Medulla oblongata (tissue), 1 donor: ENCODE measurements around the gene CTCF.

ENCODE experiments used
- DNase-seq: peaks from one replicate; pipeline ENCODE4 v3.0.0-alpha.2; 2015; ENCODE audit errors: extremely low spot score

The CTCF gene

GRCh38 chr16:67664871-67665270 is 102.5 kb downstream of the CTCF start:
- no peak for DNase-seq

DNA sequence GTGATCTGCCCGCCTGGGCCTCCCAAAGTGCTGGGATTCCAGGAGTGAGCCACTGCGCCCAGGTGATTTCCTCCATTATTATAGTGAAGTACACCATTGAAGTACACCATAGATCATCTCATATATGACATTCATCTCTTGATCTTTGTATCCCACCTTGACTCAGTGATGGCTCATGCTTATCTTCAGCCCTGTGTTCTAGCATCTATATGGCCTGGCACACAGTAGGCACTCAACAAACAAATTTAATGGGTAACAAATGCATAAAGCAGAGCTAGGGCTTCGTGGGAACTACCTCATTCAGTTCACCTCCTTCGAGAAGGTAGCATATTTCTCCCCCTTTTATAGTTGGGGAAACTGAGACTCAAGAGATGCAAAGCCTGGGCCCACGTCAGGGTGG is 103.3 kb downstream of the CTCF start:
- DNase-seq: no peak

- DNase-seq: no peak
These were observed 103.8 kb downstream of the CTCF start for GRCh38 chr16:67666032-67666551.

GRCh38 chr16:67666559-67667452 is 104.5 kb downstream of the CTCF start, which contains the start of the genes C16orf86 and ENKD1:
TSS of gene C16orf86 (plus strand) at chr16:67666814. CDS start at chr16:67666971, 157 bp downstream.
TSS of gene ENKD1 (minus strand) at chr16:67666750. CDS start at chr16:67666442, 308 bp downstream.
- peak; percentile 91 for DNase-seq

GRCh38 chr16:67667453-67667816 is 105.1 kb downstream of the CTCF start:
- DNase-seq: no peak

- DNase-seq: peak; percentile 94
These were observed 105.6 kb downstream of the CTCF start for GRCh38 chr16:67667817-67668494.

- DNase-seq: no peak
These were observed 106.3 kb downstream of the CTCF start for GRCh38 chr16:67668495-67669157.

DNA sequence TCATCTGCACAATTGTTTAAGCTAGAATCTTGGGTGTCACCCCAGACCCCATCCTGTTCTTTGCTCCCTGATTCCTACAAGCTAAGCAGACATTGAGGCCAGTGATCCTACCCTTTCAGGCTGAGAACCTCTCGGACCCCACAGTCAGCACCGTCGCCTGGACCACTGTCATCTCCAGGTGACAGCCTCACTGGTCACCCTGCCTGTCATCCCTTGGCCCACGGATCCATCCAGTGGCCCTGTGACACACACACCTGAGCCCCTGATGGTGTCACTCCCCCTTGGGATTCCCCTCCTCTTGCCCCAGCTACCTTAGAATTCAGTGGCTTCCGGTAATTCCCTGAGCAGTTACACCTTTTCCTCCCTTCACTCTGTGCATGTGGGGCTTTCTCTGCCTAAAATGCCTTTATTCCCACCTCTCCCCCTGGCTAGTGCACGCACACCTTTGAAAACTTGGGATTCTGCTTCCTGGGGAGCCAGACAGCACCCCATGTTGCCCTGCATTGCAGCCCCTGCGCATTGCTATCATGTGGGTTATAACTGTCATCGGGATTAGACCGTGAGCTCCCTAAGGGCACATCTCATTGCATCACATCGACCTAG is 107.3 kb downstream of the CTCF start:
- no peak for DNase-seq

DNA sequence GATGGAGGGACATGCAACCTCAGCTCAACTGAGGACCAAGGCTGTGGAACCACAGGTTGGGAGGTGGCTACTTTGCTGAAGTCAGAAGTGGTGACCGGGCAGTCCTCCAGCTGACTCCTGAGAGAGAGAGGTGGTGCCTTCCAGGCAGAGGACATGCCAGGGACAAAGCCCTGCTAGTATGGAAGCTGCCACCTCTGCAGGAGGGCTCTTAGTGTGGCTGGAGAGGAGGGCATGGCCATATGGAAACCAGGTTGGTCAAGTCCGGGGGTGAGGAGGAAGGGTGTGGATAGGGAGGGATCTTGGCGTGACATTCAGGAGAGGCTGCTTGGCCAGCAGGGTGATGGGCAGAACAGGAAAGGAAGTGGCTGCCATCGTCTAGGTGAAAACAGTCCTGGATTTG is 110.0 kb downstream of the CTCF start:
- DNase-seq: no peak

DNA sequence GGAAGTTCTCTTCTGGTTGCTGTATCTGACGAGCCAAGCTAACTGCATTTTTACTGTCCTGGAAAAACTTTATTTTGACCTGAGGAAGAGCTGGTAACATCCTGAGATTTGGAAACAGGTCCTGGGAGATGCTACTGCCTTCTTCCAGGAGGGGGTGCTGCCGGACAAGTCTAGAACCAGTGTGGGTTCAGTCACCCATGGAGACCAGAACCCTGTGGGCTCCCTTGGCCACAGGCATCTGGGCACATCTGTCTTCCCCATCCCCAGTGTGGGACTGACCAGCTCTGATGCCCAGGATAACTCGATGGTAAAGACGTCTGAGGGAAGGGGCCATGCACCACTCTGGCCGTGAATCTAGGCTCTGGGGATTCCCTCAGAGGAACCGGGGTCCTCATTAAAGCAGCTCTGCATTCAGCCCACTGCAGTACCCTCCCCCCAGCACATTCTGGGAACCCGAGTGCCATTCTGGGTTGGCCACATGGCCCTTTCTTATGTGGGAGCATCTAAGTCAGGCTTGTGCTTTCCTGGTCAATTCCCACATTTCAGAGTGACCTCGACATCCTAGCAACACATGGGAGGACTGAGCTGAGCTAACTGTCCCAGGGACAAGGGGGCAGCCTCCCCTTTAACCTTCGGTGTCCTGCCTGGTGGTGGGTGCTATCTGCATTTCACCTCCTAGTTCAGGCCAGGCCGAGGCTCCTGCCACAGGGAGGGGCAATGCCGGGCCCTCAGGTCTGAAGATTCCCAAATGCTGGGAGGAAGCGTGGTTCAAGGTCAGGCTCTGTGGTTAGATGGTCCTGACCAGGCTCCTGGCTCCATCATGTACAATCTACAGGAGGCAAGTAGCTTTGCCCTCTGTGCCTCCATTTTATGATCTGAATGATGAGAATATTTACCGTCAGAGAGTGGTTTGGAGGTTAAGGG is 110.7 kb downstream of the CTCF start:
- peak; percentile 75 for DNase-seq

GRCh38 chr16:67673712-67674580 is 111.6 kb downstream of the CTCF start:
- peak; percentile 81 for DNase-seq

DNA sequence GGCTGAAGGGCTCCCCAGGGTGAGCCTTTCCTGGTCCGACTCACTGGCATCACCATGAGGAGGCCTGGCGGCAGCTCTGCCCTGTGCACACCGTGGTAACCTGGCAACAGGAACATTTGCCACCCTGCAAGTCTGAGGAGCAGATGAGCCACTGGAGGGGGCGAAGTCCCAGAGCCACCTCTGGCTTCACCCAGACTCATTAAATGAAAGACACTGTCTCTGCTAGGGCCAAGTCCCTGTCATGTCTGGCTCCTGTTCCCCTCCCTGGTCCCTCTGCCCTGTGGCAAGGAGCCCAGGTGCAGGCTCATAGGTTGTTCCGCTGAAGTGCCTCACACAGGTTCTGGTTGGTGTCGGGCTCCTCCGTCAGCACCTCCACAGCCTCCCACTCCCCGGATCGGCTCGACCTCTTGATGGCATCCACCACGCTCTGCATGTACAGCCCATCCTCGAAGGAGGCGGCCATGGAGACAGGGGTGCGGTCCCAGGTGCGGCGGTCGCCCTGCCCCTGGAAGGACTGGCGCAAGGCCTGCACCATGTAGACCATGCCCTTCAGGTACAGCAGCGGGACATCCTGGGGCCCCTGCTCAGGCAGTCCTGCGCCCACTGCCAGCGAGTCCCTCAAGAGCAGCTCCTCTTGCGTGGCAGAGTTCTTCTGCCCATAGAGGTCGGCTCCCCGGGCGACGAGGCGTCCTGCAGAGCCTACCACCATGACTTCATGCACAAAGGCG is 112.7 kb downstream of the CTCF start:
- DNase-seq: no peak

- no peak for DNase-seq
These were observed 113.2 kb downstream of the CTCF start for GRCh38 chr16:67675579-67675935.

DNA sequence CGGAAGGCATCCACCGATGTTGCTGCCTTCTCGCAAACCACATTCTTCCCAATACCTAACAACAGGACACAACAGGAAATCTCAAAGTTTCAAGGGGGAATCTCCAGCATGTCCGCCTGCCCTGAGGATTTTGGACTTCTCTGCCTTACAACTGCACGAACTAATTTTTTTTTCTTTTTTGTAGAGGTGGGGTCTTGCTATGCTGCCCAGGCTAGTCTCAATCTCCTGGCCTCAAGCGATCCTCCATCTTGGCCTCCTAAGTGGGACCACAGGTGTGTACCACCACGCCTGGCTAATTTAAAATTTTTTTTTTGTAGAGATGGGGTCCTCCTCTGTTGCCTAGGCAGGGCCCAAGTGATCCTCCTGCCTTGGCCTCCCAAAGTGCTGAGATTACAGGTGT is 113.7 kb downstream of the CTCF start:
- DNase-seq: no peak

- no peak for DNase-seq
These were observed 114.2 kb downstream of the CTCF start for GRCh38 chr16:67676516-67676915.

- DNase-seq: no peak
These were observed 114.6 kb downstream of the CTCF start for GRCh38 chr16:67676939-67677338.

GRCh38 chr16:67677712-67678111 is 115.4 kb downstream of the CTCF start:
- DNase-seq: no peak

GRCh38 chr16:67678354-67679023 is 116.2 kb downstream of the CTCF start:
- no peak for DNase-seq
